HG02938 (cell line): ENCODE data around the gene QRICH1.
A peak's percentile ranks its signal among the peaks of the same experiment; 100 is the strongest.

Source experiments
- ATAC-seq: cut with Tn5 transposase; IDR thresholded peaks from one replicate; pipeline ENCODE4 v1.9.1; 2021; ENCODE audit warnings: mild to moderate bottlenecking, moderate library complexity; ENCODE audit not compliant: unreplicated experiment

QRICH1 gene

DNA sequence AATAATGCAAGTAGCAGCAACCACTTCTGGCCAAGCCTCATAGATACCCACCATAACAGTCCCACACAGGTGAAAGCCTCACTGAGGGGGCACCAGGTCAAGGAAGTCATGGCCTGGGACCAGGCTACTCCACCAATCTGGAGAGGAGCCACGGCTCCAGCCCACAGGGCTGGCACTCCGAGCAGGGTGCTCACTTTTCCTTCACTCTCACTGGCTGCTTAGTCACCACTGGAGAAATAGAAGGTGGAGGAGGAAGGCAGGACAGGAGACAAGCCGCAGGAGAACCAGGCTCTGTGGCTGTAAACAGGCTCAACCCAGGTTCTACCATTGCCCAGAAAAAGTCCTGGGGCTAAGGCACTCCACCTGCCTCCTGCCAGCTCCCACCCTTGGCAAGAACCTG lies 25.6 kb upstream of the QRICH1 start:
- ATAC-seq: no peak

DNA sequence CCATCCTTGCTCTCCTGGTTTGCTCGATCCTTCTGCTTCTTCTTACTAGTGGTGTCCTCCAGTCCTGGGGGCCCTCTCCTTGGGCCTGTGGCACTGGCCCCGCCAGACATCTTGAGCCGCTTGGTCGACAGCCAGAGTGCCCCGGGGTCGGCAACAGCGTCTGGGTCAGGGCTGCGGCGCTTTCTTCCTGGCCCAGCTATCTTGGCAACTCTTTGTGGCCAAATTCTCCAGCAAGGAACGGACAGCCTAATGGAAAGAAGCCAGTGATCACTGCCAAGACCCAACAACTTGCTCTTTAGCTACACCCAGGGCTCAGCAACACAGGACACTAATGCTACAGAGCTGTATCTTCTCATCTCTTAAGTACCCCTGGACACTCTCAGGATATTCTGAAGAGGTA lies 25.2 kb upstream of the QRICH1 start:
- no peak for ATAC-seq

DNA sequence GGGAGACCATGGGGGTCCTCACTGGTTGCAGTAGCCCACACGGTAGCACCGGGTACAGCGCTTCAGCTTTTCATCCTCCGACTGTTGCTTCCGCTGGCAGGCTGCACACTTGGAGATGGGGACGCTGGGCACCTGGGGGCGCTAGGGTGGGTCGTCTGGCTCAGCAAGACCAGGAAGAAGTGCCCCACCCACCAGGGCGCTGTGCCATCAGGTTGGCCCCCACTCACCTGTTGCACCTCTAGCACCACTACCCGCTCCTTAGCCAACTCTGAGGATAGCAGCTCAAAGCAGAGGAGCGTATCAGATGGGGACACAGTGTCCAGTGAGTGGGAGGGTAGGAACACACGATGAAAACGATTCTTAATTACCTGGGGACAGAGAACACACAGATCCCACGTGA lies 18.4 kb upstream of the QRICH1 start:
- ATAC-seq: no peak

DNA sequence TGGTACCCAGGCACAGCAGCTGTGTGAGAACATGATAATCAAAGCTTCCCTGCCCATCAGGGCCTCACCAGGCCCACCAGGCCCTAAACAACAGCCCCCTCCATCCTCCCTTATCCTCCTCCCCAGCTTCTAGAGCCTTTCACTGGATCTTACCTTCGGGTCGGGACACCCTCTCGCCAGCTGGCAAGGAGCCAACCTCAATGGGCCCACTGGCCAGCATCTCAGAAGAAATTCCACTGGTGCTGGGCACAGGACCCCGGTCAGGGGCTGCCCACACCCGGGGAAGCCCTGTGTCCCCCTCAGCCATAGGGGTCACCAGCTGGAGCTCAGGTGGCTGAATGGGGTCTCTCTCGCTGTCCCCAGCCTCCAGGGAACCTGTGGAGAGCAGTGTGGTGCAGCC lies 17.5 kb upstream of the QRICH1 start:
- ATAC-seq: no peak

DNA sequence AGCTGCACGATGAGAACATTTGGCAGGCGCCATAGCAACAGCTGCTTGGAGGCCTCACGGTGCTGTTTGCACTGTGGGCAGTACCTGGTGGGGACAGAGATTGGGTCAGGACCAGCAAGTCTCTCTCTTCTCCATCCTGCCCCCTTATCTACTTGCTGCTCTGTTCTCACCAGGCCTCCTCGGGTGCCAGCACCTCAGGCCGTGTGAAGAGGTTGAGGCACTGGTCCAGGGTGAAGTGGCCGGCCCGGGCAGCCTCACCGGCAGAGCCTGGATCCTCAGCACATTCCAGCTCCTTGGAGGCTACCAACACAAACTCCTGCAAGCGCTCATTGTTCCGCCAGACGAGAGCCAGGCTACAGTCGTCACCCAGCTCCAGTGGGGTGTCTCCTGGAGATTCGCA lies 16.9 kb upstream of the QRICH1 start:
- ATAC-seq: no peak

DNA sequence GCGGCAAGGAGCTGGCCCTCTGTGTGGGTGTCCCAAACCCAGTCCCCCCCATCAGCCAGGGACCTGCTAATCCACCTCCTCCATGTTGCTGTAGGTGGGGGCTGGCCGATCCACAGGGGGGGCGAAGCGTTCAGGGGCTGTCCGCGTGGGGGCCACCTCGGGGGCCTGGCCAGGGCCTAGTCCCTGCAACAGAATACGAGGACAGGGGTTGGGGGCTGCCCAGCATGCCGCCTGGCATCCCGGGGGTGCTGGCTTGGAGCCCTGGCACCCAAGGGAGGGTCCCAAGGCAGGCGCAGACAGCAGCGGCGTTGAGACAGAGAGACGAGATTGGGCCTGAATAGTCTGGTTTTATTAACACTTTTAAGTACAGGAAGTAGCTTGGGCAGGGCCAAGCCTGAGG lies 14.5 kb upstream of the QRICH1 start:
- ATAC-seq: no peak

DNA sequence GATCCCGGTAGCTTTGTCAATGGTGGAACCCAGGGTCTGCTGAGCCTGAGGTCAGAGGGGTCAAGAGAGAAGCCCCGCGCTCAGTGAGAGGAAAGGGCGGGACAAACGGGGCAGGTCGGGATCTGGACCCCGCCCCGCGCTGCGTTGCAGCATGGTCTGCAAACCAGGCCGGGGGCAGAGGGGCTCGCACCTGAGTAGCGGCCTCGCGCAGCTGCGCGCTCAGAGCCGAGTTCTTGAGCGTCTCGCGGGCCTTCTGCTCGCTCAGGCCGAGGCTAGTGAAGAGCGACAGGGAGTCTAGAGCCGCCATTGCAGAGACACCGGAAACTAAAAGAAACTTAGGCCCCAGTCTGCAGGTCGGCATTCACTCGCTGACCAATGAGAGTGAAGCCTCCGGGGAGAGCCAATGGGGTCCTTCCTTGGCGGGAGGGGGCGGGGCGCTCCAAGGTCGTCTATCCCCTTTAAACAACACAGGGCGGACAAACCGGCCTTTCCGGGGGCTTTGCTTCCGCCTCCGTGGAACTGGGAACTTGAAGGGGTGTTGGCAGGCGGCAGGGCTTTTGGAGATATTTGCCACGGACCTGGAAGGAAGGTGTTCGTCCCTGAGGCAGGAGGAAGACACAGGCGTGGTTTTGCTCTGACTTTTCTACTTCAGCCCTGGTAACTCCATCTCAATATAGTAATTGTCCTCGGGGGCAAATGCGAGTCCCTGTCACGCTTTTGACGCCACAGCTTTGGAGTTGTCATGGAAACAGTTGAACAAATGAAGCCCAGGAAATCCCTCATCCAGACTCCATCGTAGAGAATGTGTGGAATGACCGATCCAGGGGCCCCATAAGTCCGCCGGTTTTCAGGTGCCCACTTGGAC lies 10.8 kb upstream of the QRICH1 start, which contains the start of gene QARS1:
QARS1 (minus strand) TSS at position 331 of the 865 bp plus-strand sequence; CDS start at position 307, 24 bp downstream.
- peak; percentile 84 for ATAC-seq

DNA sequence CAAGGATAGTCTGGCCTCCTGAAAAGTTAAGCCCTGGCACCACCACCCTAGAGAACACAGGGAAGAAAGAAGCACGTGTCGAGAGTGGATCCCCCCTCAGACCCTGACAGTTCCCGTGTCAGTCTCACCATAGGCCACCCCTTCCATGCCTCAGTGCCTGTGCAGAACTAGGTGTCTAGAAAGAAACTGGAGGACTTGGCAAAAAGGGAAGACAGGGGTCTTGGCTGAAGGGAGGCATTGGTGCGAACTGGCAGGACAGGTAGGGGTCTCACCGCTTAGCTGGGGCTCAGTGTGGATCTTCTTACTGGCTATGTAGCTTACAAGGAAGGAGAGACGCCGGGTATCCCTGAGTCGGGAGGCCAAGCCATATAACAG lies 10.2 kb upstream of the QRICH1 start:
- no peak for ATAC-seq

DNA sequence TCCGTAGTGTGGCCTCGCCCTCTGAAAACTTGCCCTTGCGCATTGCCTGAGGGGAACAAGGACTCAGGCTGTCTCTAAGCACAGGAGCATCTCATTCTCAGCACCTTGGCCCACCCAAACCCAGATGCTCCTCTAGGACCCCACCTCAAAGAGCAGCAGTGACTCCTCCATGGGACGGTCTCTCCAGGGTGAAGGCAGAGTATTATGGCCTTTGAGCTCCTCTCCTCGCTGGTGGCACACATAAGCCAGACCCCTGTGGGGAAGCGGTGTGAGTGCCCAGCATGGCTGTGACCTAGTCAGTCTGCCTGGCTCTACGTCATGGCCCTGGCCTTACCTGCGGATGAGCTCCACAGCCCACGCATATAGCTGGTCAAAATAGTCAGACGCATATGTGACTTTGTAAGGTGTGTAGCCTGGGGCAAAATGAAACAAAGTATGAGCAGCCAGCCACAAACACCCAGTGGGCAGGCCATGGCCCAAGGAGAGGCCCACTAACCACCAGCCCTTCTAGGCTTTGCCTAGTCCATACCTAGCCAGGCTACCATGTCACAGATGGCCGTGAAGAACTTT lies 6.3 kb upstream of the QRICH1 start:
- ATAC-seq: no peak

DNA sequence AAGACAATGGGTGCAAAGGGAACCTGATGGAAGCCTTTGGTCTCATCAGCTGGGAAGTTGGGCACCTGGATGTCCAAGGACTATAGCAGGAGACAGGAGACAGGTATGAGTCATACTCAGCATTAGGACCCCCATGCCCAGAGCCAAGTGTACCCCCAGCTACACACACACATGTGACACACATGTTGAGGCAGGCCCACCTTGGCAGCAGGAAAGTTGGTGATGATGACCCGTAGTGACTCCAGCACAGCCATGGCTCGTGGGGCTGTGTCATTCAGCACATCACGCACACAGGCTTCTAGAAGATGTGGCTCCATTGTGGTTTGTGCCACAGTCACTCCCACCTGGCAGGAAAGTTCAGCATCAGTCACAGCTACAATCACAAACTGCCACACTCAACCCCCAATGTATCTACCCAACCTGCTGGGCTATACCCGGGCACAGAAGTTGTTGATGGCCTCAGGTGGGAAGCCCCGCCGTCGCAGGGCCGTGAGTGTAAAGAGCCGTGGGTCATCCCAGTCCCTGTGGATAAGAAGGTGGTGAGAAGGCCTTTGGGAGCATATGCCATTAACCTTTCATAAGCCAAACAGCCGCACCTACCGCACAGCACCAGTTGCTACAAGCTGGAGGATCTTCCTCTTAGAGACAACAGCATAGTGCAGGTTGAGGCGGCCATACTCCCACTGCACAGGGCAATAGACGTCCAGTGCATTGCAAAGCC lies 5.2 kb upstream of the QRICH1 start:
- ATAC-seq: no peak

DNA sequence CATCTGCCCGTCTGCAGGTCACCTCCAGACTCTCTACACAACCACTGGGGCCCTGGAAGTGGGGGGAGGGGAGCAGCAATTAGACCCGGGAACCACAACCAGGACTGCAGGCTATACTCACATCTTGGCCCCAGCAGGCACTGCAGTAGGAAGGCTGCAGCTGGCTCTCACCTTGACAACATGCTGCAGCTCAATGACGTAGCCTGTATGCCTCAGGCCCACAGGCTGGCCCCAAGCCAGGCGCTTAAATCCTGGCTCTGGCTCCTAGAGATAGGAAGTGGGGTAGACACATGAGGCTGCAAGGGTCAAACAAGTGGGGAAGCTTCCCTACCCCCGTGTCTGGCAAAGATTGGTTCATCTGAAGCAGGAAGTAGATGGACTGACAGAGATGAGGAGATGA lies 4.6 kb upstream of the QRICH1 start:
- ATAC-seq: no peak

DNA sequence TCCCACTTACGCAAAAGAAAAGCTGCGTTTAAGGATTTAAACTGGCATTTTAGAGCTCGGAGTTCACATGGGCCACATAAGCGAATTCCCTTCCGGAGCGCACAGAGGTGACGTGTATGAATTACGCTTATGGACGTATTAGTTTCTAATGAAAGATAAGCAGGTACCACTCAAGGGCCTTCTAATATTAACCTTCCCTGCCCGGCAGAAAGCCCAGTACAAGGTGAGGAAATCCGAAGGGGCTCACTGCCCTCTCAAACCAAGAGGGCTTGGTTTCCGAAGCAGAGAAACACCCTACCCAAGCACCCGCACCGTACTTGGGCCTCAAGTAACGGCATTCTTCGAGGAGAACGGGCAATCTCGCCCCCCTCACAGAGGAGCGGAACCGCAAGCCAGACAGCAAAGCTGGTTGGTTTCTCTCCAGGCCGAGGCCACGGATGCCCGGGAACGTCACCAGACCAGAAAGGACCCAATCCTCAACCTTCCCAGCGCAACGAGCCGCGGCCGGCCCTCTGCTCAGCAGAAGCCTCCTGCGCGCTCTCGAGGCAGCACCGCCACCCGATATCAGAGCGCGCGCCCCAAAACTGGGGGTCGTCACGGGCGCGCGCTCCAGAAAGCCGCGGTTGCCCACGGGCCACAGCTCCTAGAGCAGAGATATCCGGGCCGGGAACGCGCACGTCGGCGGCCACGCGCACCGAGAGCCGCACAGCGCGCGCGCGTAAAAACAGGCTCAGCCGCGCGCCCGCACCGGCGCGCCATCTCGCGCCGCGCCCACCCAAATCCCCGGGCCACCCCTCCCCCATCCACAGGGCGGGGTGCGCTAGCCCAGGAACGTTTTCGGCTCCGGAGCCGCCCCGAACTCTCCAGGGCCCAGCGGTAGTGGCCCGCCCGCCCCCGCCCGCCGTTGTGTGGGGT lies 676 bp downstream of the QRICH1 start:
- ATAC-seq: peak; percentile 34

DNA sequence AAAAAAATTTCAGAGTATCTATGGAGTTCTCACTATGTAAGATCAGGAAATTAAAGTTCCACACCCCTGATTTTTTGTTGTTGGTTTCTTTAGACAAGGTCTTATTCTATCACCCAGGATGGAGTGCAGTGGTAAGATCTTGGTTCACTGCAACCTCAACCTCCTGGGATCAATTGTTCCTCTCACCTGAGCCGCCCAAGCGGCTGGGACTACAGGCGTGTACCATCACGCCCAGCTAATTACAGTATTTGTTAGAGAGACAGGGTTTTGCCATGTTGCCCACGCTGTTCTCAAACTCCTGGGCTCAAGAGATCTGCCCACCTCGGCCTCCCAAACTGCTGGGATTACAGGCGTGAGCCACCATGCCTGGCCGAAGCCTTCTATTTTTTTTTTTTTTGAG lies 12.4 kb downstream of the QRICH1 start:
- no peak for ATAC-seq

DNA sequence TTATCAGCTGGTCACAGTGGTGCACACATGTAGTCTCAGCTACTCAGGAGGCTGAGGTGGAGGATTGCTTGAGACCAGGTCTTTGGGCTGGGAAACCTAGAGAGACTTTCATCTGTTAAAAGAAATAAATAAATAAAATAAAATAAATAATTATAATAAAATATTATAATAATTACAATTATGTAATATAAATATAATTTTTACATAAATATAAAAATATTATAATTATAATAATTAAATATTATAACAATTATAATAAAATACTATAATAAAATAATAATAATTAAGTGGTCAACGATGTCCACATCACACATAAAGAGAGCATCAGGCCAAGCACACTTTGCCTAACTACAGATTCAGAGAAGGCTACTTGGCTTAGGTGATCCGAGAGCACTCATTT lies 14.6 kb downstream of the QRICH1 start:
- ATAC-seq: no peak

DNA sequence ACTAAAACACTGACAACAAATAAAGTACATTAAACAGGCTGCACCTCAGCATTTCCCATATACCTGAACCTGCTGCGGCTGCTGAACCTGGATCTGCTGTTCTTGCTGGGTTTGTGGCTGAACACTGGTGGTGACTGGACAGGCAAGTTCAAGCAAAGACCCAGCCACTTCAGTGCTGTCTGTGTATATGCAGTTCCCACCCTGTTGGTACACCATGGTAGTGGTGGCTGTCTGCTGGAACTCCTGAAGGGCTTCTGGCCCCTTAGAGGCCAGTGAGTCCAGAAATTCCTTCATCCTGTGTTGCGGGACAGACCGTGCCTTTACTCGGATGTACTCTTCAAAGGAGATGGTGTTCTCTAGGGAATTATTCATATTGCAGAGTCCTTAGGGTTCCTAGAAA lies 17.2 kb downstream of the QRICH1 start:
- no peak for ATAC-seq

DNA sequence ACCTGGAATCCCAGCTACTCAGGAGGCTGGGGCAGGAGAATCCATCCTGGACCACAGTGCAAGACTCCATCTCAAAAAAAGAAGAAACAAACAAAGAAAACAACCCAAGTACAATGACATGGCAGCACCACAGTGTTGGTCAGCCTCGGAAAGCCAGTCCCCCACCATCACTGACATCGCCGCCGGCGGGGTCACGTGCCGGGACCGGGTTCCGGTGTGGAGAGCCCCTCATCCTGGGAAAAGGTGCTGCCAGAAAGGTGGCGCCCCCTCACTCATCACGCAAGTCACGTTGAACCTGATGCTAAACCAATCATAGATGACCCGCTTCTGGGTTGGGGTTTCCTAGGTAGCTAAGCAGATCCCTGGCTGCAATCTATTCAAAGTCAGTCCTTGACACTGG lies 17.8 kb downstream of the QRICH1 start:
- no peak for ATAC-seq

DNA sequence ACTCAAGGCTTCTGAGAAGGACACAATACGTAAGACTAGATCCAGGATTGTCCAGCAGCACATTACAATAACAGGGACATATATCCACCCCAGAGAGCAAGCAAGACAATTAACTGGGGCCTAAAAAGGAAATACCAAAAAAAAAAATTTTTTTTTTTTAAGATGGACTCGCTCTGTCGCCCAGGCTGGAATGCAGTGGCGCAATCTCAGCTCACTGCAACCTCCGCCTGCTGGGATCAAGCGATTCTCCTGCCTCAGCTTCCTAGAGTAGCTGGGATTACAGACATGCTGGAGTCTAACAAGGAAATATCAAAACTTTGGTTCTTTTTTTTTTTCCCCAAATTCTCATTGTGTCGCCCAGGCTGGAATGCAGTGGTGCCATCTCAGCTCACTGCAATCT lies 35.9 kb downstream of the QRICH1 start:
- no peak for ATAC-seq

DNA sequence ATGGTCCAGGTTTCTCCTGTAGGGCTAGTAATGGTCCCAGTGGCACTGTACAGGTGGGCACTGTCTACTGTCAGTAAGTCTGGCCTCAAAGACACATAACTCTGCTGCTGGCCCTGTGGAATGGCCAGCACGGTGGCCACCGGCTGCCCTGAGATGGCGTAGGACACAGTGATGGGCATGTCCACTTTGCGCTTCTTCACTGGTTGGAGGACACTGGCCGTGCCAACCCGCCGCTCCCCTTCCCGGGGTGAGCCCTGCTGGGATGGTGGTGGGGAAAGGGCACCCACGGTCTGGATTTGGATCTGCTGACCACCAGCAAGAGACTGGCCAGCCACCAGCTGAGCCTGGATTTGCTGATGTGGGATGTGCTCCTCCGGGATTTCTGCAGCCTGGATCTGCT lies 36.6 kb downstream of the QRICH1 start:
- no peak for ATAC-seq

DNA sequence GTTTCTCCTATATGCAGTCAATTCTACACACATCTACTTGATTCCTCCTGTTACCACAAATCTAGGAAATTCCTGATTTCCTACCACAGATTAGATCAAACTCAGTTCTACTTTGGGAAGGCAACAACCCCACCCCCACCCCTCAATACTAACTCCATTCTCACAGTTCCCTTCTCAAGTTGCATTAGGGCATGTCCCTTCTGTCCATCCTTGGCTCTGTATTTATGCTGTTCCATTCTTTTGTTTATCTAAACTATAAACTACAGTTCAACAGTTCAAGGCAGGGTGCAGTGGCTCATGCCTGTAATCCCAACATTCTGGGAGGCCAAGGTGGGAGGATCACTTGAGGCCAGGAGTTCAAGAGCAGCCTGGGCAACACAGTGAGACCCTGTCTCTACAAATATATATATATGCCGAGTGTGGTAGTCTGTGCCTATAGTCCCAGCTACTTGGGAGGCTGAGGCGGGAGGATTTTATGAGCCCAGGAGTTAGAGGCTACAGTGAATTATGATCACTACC lies 39.5 kb downstream of the QRICH1 start:
- ATAC-seq: no peak

DNA sequence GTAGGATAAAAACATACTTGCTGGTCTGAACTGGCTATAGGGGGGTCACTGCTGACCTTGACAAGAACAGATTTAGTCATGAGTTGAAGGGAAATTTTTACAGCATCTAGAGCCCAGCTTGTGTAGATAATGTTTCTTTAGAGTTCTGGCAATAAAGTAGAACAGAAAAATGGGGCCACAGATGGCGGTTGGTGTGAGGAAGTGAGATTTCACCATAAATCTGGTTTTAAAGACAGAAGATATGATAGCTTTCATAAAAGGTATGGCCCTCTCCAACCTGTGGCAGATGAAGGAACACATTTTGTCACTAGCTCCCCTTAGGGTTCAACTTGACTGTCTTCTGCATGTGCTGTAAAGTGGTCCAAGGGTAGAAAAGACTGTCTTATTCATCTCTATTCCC lies 40.3 kb downstream of the QRICH1 start:
- ATAC-seq: no peak

DNA sequence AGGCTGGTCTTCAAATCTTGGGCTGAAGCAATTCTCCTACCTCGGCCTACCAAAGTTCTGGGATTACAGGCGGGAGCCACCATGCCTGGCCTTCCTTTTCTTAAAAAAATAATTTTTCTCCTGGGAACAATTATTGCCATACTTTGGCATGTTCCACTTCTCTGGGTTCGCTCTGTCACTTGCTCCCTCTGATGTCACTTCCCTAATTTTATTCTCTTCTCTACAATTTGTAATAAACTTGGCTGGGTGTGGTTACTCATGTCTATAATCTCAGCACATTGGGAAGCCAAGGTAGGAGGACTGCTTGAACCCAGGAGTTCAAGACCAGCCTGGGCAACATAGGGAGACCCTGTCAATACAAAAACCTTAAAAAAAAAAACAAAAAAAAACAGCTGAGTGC lies 58.6 kb downstream of the QRICH1 start:
- ATAC-seq: no peak
